Fibroblast of lung (primary cell): ENCODE measurements around the gene MTMR4. TPM values are rescaled to one million over a fixed set of nuclear protein-coding genes. Genes with fewer than 3 reads are reported as not detected.

Experiments
- DNase-seq, 2 donors: peaks; one replicate each; pipeline versions ENCODE4 v3.0.0 to v3.0.0-alpha.2; 2010; ENCODE audit warnings: low read depth in 2 of 2
- H2AFZ ChIP-seq: 2 replicates; pipeline ENCODE4 v1.5.1; 2012; ENCODE audit warnings: low read length, control low read depth, inconsistent platforms
- H3K27ac ChIP-seq: 2 replicates; pipeline ENCODE4 v1.5.1; 2011; ENCODE audit warnings: low read length, control low read depth; ENCODE audit not compliant: insufficient read depth
- H3K27me3 ChIP-seq: 2 replicates; pipeline ENCODE4 v1.5.1; 2011; ENCODE audit warnings: mild to moderate bottlenecking, low read length; ENCODE audit not compliant: control insufficient read depth, insufficient read depth
- H3K36me3 ChIP-seq: 2 replicates; pipeline ENCODE4 v1.5.1; 2011; ENCODE audit warnings: low read length; ENCODE audit not compliant: control insufficient read depth, insufficient read depth
- H3K4me1 ChIP-seq: 2 replicates; pipeline ENCODE4 v1.5.1; 2011; ENCODE audit warnings: low read length; ENCODE audit not compliant: control insufficient read depth, insufficient read depth; ENCODE audit errors: extremely low read depth
- H3K4me2 ChIP-seq: 2 replicates; pipeline ENCODE4 v1.5.1; 2011; ENCODE audit warnings: low read length, control low read depth; ENCODE audit not compliant: insufficient read depth; ENCODE audit errors: extremely low read depth
- H3K4me3 ChIP-seq, 4 experiments: fragments of 200-600 bp in 1 of 4; sonication (generic) in 1 of 4; replicated peaks in 1 of 4; 2 replicates each; pipeline ENCODE4 v1.5.1; 2011 to 2016; ENCODE audit warnings: low read length in 4 of 4, low read depth in 3 of 4, mild to moderate bottlenecking in 3 of 4, control low read depth in 2 of 4, inconsistent platforms in 1 of 4, mixed read lengths in 1 of 4; ENCODE audit not compliant: insufficient read depth in 1 of 4; ENCODE audit errors: control extremely low read depth in 1 of 4
- H3K79me2 ChIP-seq: 2 replicates; pipeline ENCODE4 v1.5.1; 2012; ENCODE audit warnings: mild to moderate bottlenecking, low read length, inconsistent platforms; ENCODE audit not compliant: control insufficient read depth, insufficient read depth
- H3K9ac ChIP-seq: 2 replicates; pipeline ENCODE4 v1.5.1; 2011; ENCODE audit warnings: mild to moderate bottlenecking, low read length, control low read depth; ENCODE audit not compliant: insufficient read depth
- H3K9me3 ChIP-seq: 2 replicates; pipeline ENCODE4 v1.5.1; 2012; ENCODE audit warnings: low read depth, low read length; ENCODE audit not compliant: control insufficient read depth, insufficient read depth
- H4K20me1 ChIP-seq: 2 replicates; pipeline ENCODE4 v1.5.1; 2011; ENCODE audit warnings: low read length; ENCODE audit not compliant: control insufficient read depth, insufficient read depth; ENCODE audit errors: extremely low read depth
- CTCF ChIP-seq, 2 donors: IDR thresholded peaks in 1 of 2; conservative IDR thresholded peaks in 1 of 2; 1 replicate in 1 of 2; 2 replicates in 1 of 2; pipeline ENCODE4 v1.5.1; 2011 to 2012; ENCODE audit warnings: low read length in 2 of 2, control low read depth in 1 of 2, inconsistent platforms in 1 of 2, low read depth in 1 of 2, mild to moderate bottlenecking in 1 of 2
- EZH2 ChIP-seq: IDR thresholded peaks from 2 replicates; pipeline ENCODE4 v1.5.1; 2012; ENCODE audit warnings: low read length, control low read depth, mild to moderate bottlenecking; ENCODE audit errors: missing control alignments
- polyA plus RNA-seq, 2 donors: library from polyadenylated mRNA; depleted of rRNA in 1 of 2; stranded (reverse) in 1 of 2; unstranded in 1 of 2; fragments of >200 nt; gene quantifications; 2 replicates each; pipeline ENCODE4 v1.2.1, GENCODE V29; 2011 to 2012; ENCODE audit warnings: missing spikeins in 1 of 2
- total RNA-seq: library from RNA; depleted of rRNA; stranded (reverse); fragments of >200 nt; gene quantifications from 2 replicates; pipeline ENCODE4 v1.2.1, GENCODE V29; 2014

MTMR4 gene
- total and polyA plus RNA-seq, 2 donors (not counting 1 experiment from before 2014, with no cell fraction given): 22.1 to 40.0 TPM

- no peaks in the 10 kb centered on the region for H3K4me1 ChIP-seq
- H3K9ac ChIP-seq: no peak overlapping the region
- peaks cover 11% of the 10 kb centered on the region for H3K36me3 ChIP-seq
These were observed 16.1 kb downstream of the MTMR4 start for GRCh38 chr17:58498177-58498828.

GRCh38 chr17:58493506-58493905 is 20.9 kb downstream of the MTMR4 start:
- TF ChIP-seq EZH2: no peak
- no peak for TF ChIP-seq CTCF (conservative IDR thresholded peaks at IDR 0.05 in 1 of 2, IDR thresholded peaks at IDR 0.05 in 1 of 2; ENCODE audit: low read depth in 1 of 2, low read length in 2 of 2)
- Histone ChIP-seq H3K27ac (no peak overlapping the region), H3K4me1 (no peaks in the 10 kb centered on the region), H3K4me2 (no peak overlapping the region), H3K9ac (no peak overlapping the region), H2AFZ (no peak overlapping the region), H3K9me3 (no peaks in the 10 kb centered on the region), H3K27me3 (no peaks in the 10 kb centered on the region), H3K79me2 (no peaks in the 10 kb centered on the region), H3K4me3 (no peak overlapping the region), H3K36me3 (peaks cover 14% of the 10 kb centered on the region), H4K20me1 (no peaks in the 10 kb centered on the region)
- DNase-seq: no peak

More at GRCh38 chr17:58498177-58498828, 16.1 kb downstream of the MTMR4 start:
- no peaks in the 10 kb centered on the region for H4K20me1 ChIP-seq
- H3K4me2 ChIP-seq: no peak overlapping the region
- no peak overlapping the region for H3K27ac ChIP-seq
- no peak for DNase-seq
- H3K27me3 ChIP-seq: no peaks in the 10 kb centered on the region
- no peak overlapping the region for H2AFZ ChIP-seq
- no peak overlapping the region for H3K4me3 ChIP-seq
- TF ChIP-seq EZH2 (no peak), CTCF (conservative IDR thresholded peaks at IDR 0.05 in 1 of 2, IDR thresholded peaks at IDR 0.05 in 1 of 2; ENCODE audit: low read depth in 1 of 2, low read length in 2 of 2) (no peak)
- no peaks in the 10 kb centered on the region for H3K9me3 ChIP-seq
- no peaks in the 10 kb centered on the region for H3K79me2 ChIP-seq

GRCh38 chr17:58492238-58493121 is 22.0 kb downstream of the MTMR4 start:
- TF ChIP-seq EZH2 (no peak), CTCF (conservative IDR thresholded peaks at IDR 0.05 in 1 of 2, IDR thresholded peaks at IDR 0.05 in 1 of 2; ENCODE audit: low read depth in 1 of 2, low read length in 2 of 2) (no peak)
- H3K9ac ChIP-seq: no peak overlapping the region
- H3K79me2 ChIP-seq: no peaks in the 10 kb centered on the region
- no peak for DNase-seq
- no peak overlapping the region for H3K4me2 ChIP-seq
- H2AFZ ChIP-seq: no peak overlapping the region
- no peaks in the 10 kb centered on the region for H4K20me1 ChIP-seq
- no peaks in the 10 kb centered on the region for H3K9me3 ChIP-seq
- no peaks in the 10 kb centered on the region for H3K27me3 ChIP-seq
- no peak overlapping the region for H3K27ac ChIP-seq
- H3K36me3 ChIP-seq: peaks cover 15% of the 10 kb centered on the region
- H3K4me3 ChIP-seq: no peak overlapping the region
- no peaks in the 10 kb centered on the region for H3K4me1 ChIP-seq
